Measurements from ENCODE around the gene ACY1. TPM values are rescaled to one million over a fixed set of nuclear protein-coding genes. Genes with fewer than 3 reads are reported as not detected.
A peak's percentile ranks its signal among the peaks of the same experiment; 100 is the strongest.

ACY1 gene
- total RNA-seq, 1 experiment from 2014 or later, result 164 TPM

GRCh38 chr3:51946796-51947195 is 36.5 kb upstream of the ACY1 start:
- peaks cover 5% of the 10 kb centered on the region for H3K36me3 Mint-ChIP-seq (ENCODE audit: insufficient read depth, unreplicated experiment)
- BruUV-seq (replicated peaks), result no TSS peak
- ChIA-PET POLR2A (no interaction called here), CTCF (interaction anchor here (1.1 to 1.6 kb wide), 2 partner anchors 12 to 27 kb away, joined by 3 to 9 read pairs; partner anchors contain the start of genes ABHD14A and ABHD14B)
- H3K27ac Mint-ChIP-seq (ENCODE audit: low read depth, unreplicated experiment), result peak overlapping the region; percentile 12
- no peak overlapping the region for H3K4me3 Mint-ChIP-seq (ENCODE audit: unreplicated experiment)
- DNase-seq (ENCODE audit: unreplicated experiment), result no peak
- H3K27me3 Mint-ChIP-seq (ENCODE audit: insufficient read depth, unreplicated experiment), result no peaks in the 10 kb centered on the region
- no peaks in the 10 kb centered on the region for H3K9me3 Mint-ChIP-seq (ENCODE audit: unreplicated experiment)
- no peak for TF ChIP-seq CTCF (IDR thresholded peaks at IDR 0.05; ENCODE audit: unreplicated experiment)
- intact Hi-C loops (cut with micrococcal nuclease), result no loop called here
- peaks cover 6% of the 10 kb centered on the region for H3K4me1 Mint-ChIP-seq (ENCODE audit: insufficient read depth, unreplicated experiment)

DNA sequence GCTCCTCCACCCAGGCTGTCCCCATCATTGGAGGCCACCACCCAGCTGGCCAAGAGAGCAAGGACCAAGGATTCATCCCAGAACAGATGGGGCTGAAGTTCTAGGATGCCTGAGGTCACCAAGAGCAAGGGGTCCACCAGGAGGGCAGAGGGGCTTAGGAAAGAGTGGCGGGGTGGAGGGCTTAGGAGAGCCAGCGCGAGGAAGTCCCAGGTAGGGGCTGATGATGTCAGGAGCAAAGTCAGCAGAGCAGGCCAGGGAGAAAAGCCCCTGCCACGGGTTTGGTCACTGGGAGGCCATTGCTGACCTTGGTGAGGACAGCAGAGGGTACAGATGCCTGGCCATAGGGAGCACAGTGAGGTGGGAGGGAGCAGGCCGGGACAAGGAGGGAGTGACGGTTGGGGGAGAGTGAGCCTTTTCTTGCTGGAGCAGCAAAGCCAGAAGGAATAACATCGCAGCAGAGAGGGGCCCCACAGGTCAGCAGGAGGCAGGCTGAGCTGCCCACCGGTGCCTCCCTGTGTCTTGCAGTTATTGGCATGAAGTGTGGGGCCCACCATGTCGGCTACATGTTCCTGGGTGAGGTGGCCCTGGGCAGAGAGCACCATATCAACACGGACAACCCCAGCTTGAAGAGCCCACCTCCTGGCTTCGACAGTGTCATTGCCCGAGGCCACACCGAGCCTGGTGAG is 36.0 kb upstream of the ACY1 start:
- H3K27ac Mint-ChIP-seq (ENCODE audit: low read depth, unreplicated experiment), result no peak overlapping the region
- no peak for TF ChIP-seq CTCF (IDR thresholded peaks at IDR 0.05; ENCODE audit: unreplicated experiment)
- no peak overlapping the region for H3K4me3 Mint-ChIP-seq (ENCODE audit: unreplicated experiment)
- intact Hi-C loops (cut with micrococcal nuclease), result no loop called here
- H3K36me3 Mint-ChIP-seq (ENCODE audit: insufficient read depth, unreplicated experiment), result peaks cover 5% of the 10 kb centered on the region
- CTCF ChIA-PET, result interaction anchor here (0.8 to 1.6 kb wide), 3 partner anchors 26 to 36 kb away, joined by 4 to 9 read pairs (median 6); partner anchors contain the start of genes ABHD14A and ABHD14B
- peaks cover 6% of the 10 kb centered on the region for H3K4me1 Mint-ChIP-seq (ENCODE audit: insufficient read depth, unreplicated experiment)
- DNase-seq (ENCODE audit: unreplicated experiment), result no peak
- BruUV-seq (replicated peaks), result no TSS peak
- POLR2A ChIA-PET, result no interaction called here
- H3K27me3 Mint-ChIP-seq (ENCODE audit: insufficient read depth, unreplicated experiment), result no peaks in the 10 kb centered on the region
- H3K9me3 Mint-ChIP-seq (ENCODE audit: unreplicated experiment), result no peaks in the 10 kb centered on the region

GRCh38 chr3:51948016-51948580 is 35.2 kb upstream of the ACY1 start:
- H3K4me3 Mint-ChIP-seq (ENCODE audit: unreplicated experiment), result no peak overlapping the region
- ChIA-PET CTCF (interaction anchor here (0.6 to 1.2 kb wide), 4 partner anchors 25 to 130 kb away, joined by 3 to 6 read pairs (median 4); partner anchors contain the start of gene ABHD14B), POLR2A (interaction anchor here (1.2 kb wide), 1 partner anchor 48 kb away, joined by 3 read pairs; the partner anchor contains the start of gene RPL29)
- no peak for DNase-seq (ENCODE audit: unreplicated experiment)
- BruUV-seq (replicated peaks), result no TSS peak
- H3K27me3 Mint-ChIP-seq (ENCODE audit: insufficient read depth, unreplicated experiment), result no peaks in the 10 kb centered on the region
- no peak for TF ChIP-seq CTCF (IDR thresholded peaks at IDR 0.05; ENCODE audit: unreplicated experiment)
- H3K36me3 Mint-ChIP-seq (ENCODE audit: insufficient read depth, unreplicated experiment), result peaks cover 5% of the 10 kb centered on the region
- H3K4me1 Mint-ChIP-seq (ENCODE audit: insufficient read depth, unreplicated experiment), result peaks cover 4% of the 10 kb centered on the region
- H3K9me3 Mint-ChIP-seq (ENCODE audit: unreplicated experiment), result no peaks in the 10 kb centered on the region
- intact Hi-C loops (cut with micrococcal nuclease), result no loop called here
- no peak overlapping the region for H3K27ac Mint-ChIP-seq (ENCODE audit: low read depth, unreplicated experiment)

GRCh38 chr3:51949121-51949520 is 34.2 kb upstream of the ACY1 start:
- H3K36me3 Mint-ChIP-seq (ENCODE audit: insufficient read depth, unreplicated experiment), result peaks cover 2% of the 10 kb centered on the region
- H3K27ac Mint-ChIP-seq (ENCODE audit: low read depth, unreplicated experiment), result no peak overlapping the region
- no peaks in the 10 kb centered on the region for H3K9me3 Mint-ChIP-seq (ENCODE audit: unreplicated experiment)
- peaks cover 13% of the 10 kb centered on the region for H3K4me1 Mint-ChIP-seq (ENCODE audit: insufficient read depth, unreplicated experiment)
- TF ChIP-seq CTCF (IDR thresholded peaks at IDR 0.05; ENCODE audit: unreplicated experiment), result no peak
- BruUV-seq (replicated peaks), result no TSS peak
- ChIA-PET CTCF (no interaction called here), POLR2A (no interaction called here)
- no peak for DNase-seq (ENCODE audit: unreplicated experiment)
- intact Hi-C loops (cut with micrococcal nuclease), result no loop called here
- no peaks in the 10 kb centered on the region for H3K27me3 Mint-ChIP-seq (ENCODE audit: insufficient read depth, unreplicated experiment)
- no peak overlapping the region for H3K4me3 Mint-ChIP-seq (ENCODE audit: unreplicated experiment)

All from MCF 10A (cell line).